GM21825 (cell line): ENCODE data around the gene GCSH.
"Not testable (repeated sequence)": the region's sequence is repeated elsewhere in the genome, so short reads cannot be mapped to it uniquely, and the experiment has no call there.

Source experiments
- ATAC-seq: cut with Tn5 transposase; IDR thresholded peaks from one replicate; pipeline ENCODE4 v1.9.1; 2021; ENCODE audit warnings: mild to moderate bottlenecking, moderate library complexity; ENCODE audit not compliant: unreplicated experiment

GCSH gene

GRCh38 chr16:81095953-81096714 lies at the start of gene GCSH:
GCSH (minus strand) TSS chr16:81096395; CDS start chr16:81096278, 117 bp downstream.
- ATAC-seq, result peak; percentile 98

GRCh38 chr16:81143921-81144471 lies 47.8 kb upstream of the GCSH start:
- no peak for ATAC-seq

GRCh38 chr16:81142864-81143263 lies 46.7 kb upstream of the GCSH start:
- ATAC-seq, result no peak

GRCh38 chr16:81140930-81141780 lies 45.0 kb upstream of the GCSH start:
- ATAC-seq, result no peak

- ATAC-seq, result no peak
Measured at GRCh38 chr16:81138831-81139557, 42.8 kb upstream of the GCSH start.

GRCh38 chr16:81137754-81138153 lies 41.6 kb upstream of the GCSH start:
- ATAC-seq, result no peak

- no peak for ATAC-seq
Measured at GRCh38 chr16:81136390-81137335, 40.5 kb upstream of the GCSH start.

- ATAC-seq, result no peak
Measured at GRCh38 chr16:81130126-81130525, 33.9 kb upstream of the GCSH start.

GRCh38 chr16:81128726-81129524 lies 32.7 kb upstream of the GCSH start:
- ATAC-seq, result no peak

GRCh38 chr16:81127051-81127450 lies 30.9 kb upstream of the GCSH start:
- ATAC-seq, result no peak

GRCh38 chr16:81123092-81123852 lies 27.1 kb upstream of the GCSH start:
- ATAC-seq, result no peak

- ATAC-seq, result no peak
Measured at GRCh38 chr16:81121474-81121990, 25.3 kb upstream of the GCSH start.

GRCh38 chr16:81117436-81117835 lies 21.2 kb upstream of the GCSH start:
- ATAC-seq, result no peak

- no peak for ATAC-seq
Measured at GRCh38 chr16:81116285-81116684, 20.1 kb upstream of the GCSH start.

GRCh38 chr16:81112453-81112852 lies 16.3 kb upstream of the GCSH start:
- ATAC-seq, result no peak

GRCh38 chr16:81109274-81109673 lies 13.1 kb upstream of the GCSH start:
- not testable (repeated sequence) for ATAC-seq

- no peak for ATAC-seq
Measured at GRCh38 chr16:81107511-81107910, 11.3 kb upstream of the GCSH start.

- no peak for ATAC-seq
Measured at GRCh38 chr16:81106826-81107503, 10.8 kb upstream of the GCSH start.
